HEK293 (cell line): Measurements from ENCODE around the gene RHBDD2.

Experiments
- ZNF239 ChIP-seq: fragments of 450-650 bp; formaldehyde crosslinking; IDR thresholded peaks from 2 replicates; pipeline ENCODE4 v1.5.1; 2016; ENCODE audit warnings: missing biosample characterization, missing genetic modification characterization
- ZNF549 ChIP-seq: fragments of 450-650 bp; IDR thresholded peaks from 2 replicates; pipeline ENCODE4 v1.5.1; 2018; ENCODE audit warnings: missing biosample characterization, missing genetic modification characterization, mild to moderate bottlenecking, inconsistent platforms, moderate library complexity
- ZNF670 ChIP-seq: fragments of 450-650 bp; formaldehyde crosslinking; IDR thresholded peaks from 2 replicates; pipeline ENCODE4 v1.5.1; 2016; ENCODE audit warnings: missing biosample characterization, missing genetic modification characterization, low read depth

DNA sequence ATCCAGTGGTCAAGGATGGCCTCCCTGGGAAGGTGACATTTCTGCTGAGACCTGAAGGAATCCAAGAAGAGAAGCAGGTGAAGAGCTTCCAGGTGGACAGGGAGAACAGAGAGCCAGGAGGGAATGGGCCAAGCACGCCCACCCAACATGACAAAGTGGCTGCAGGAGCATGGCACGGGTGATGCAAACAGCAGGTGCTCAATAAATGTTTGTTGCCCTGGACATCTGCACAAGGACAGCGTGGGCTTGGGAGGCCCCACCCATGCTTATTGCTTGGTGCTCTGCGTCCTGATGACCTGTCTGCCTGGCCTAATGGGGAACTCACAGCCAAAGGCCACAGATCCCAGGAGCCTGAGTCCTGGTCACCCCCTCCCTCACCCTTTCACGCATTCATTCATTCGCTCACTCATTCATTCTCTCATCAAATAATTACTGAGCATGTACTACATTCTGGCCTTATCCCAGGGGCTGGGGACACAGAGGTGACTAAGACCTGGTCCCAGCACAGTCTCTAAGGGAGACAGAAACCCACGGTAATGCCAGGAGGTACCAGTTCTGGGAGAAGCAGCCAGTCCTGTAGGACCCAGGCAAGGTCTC lies 13.1 kb downstream of the RHBDD2 start:
- TF ChIP-seq ZNF549 (no peak), ZNF670 (tag by site-specific recombination) (no peak), ZNF239 (tag by site-specific recombination) (no peak)
